GM21367 (cell line): Measurements from ENCODE around the gene RBM43.
A peak's percentile ranks its signal among the peaks of the same experiment; 100 is the strongest.
"Not testable (repeated sequence)": the region's sequence is repeated elsewhere in the genome, so short reads cannot be mapped to it uniquely, and the experiment has no call there.

Source experiments
- ATAC-seq: cut with Tn5 transposase; IDR thresholded peaks from one replicate; pipeline ENCODE4 v1.9.1; 2021; ENCODE audit not compliant: unreplicated experiment

Gene RBM43

GRCh38 chr2:151261231-151261976 lies at the start of gene RBM43:
Gene RBM43, minus strand, starts transcription at chr2:151261863. Its CDS starts 136 bp downstream, at chr2:151261727.
- ATAC-seq: peak; percentile 92

- not testable (repeated sequence) for ATAC-seq
These were observed 48.6 kb upstream of the RBM43 start for GRCh38 chr2:151310313-151310712.

- ATAC-seq: no peak
These were observed 45.0 kb upstream of the RBM43 start for GRCh38 chr2:151306621-151307020.

GRCh38 chr2:151305129-151305691 lies 43.5 kb upstream of the RBM43 start:
- no peak for ATAC-seq

- ATAC-seq: no peak
These were observed 41.2 kb upstream of the RBM43 start for GRCh38 chr2:151302879-151303278.

GRCh38 chr2:151302404-151302803 lies 40.7 kb upstream of the RBM43 start:
- ATAC-seq: no peak

- ATAC-seq: no peak
These were observed 38.4 kb upstream of the RBM43 start for GRCh38 chr2:151299920-151300539.

- peak; percentile 93 for ATAC-seq
These were observed 36.2 kb upstream of the RBM43 start for GRCh38 chr2:151297882-151298281.

GRCh38 chr2:151295926-151296325 lies 34.3 kb upstream of the RBM43 start:
- ATAC-seq: not testable (repeated sequence)

- no peak for ATAC-seq
These were observed 30.9 kb upstream of the RBM43 start for GRCh38 chr2:151292546-151292945.

GRCh38 chr2:151292141-151292540 lies 30.5 kb upstream of the RBM43 start:
- no peak for ATAC-seq

- ATAC-seq: no peak
These were observed 29.6 kb upstream of the RBM43 start for GRCh38 chr2:151291224-151291623.

GRCh38 chr2:151289972-151290866 lies 28.6 kb upstream of the RBM43 start:
- peak; percentile 12 for ATAC-seq

GRCh38 chr2:151287513-151288250 lies 26.0 kb upstream of the RBM43 start:
- no peak for ATAC-seq

- ATAC-seq: no peak
These were observed 20.7 kb upstream of the RBM43 start for GRCh38 chr2:151282401-151282800.

GRCh38 chr2:151280271-151280670 lies 18.6 kb upstream of the RBM43 start:
- no peak for ATAC-seq

- no peak for ATAC-seq
These were observed 16.8 kb upstream of the RBM43 start for GRCh38 chr2:151278487-151278886.

GRCh38 chr2:151277067-151277466 lies 15.4 kb upstream of the RBM43 start:
- no peak for ATAC-seq

GRCh38 chr2:151275291-151275690 lies 13.6 kb upstream of the RBM43 start:
- ATAC-seq: no peak

GRCh38 chr2:151271824-151272223 lies 10.2 kb upstream of the RBM43 start:
- ATAC-seq: no peak
